Spinal cord (tissue), 10 donors: Measurements from ENCODE around the gene RPP30. TPM values are rescaled to one million over a fixed set of nuclear protein-coding genes. Genes with fewer than 3 reads are reported as not detected.
A peak's percentile ranks its signal among the peaks of the same experiment; 100 is the strongest.
"Not testable (repeated sequence)": the region's sequence is repeated elsewhere in the genome, so short reads cannot be mapped to it uniquely, and the experiment has no call there.

Experiments used
- DNase-seq, 6 donors: peaks; one replicate each; pipeline versions ENCODE4 v3.0.0 to v3.0.0-alpha.2; 2013 to 2015; ENCODE audit warnings: low spot score in 6 of 6, low read depth in 4 of 6
- H3K27ac ChIP-seq: one replicate; pipeline ENCODE4 v1.5.1; 2013; ENCODE audit warnings: low read depth, low read length, control low read depth
- H3K27me3 ChIP-seq: one replicate; pipeline ENCODE4 v1.6.1; 2013; ENCODE audit warnings: low read length; ENCODE audit not compliant: control insufficient read depth, insufficient read depth
- H3K36me3 ChIP-seq: one replicate; pipeline ENCODE4 v1.6.1; 2013; ENCODE audit warnings: low read length; ENCODE audit not compliant: control insufficient read depth, insufficient read depth
- H3K4me1 ChIP-seq: one replicate; pipeline ENCODE4 v1.6.1; 2013; ENCODE audit warnings: low read length; ENCODE audit not compliant: control insufficient read depth, insufficient read depth
- H3K4me3 ChIP-seq: one replicate; pipeline ENCODE4 v1.5.1; 2013; ENCODE audit warnings: low read depth, low read length, control low read depth
- H3K9me3 ChIP-seq: one replicate; pipeline ENCODE4 v1.6.1; 2013; ENCODE audit warnings: low read length; ENCODE audit not compliant: control insufficient read depth, insufficient read depth
- WGBS: methylation state at CpG from one replicate; pipeline ENCODE4 v1.1.5; 2013; ENCODE audit warnings: missing lambda C conversion rate; ENCODE audit not compliant: insufficient coverage; 5-methylcytosine and 5-hydroxymethylcytosine counted together
- polyA plus RNA-seq, 2 donors: library from polyadenylated mRNA; unstranded; fragments of 120-200 nt; gene quantifications; one replicate each; pipeline ENCODE4 v1.2.1, GENCODE V29; 2013; ENCODE audit not compliant: insufficient read length in 2 of 2
- total RNA-seq, 2 donors: library from RNA; depleted of rRNA in 1 of 2; stranded (reverse); fragments of 120-200 nt in 1 of 2; fragments of >200 nt in 1 of 2; gene quantifications; one replicate each; pipeline versions ENCODE4 v1.2.3 to v1.2.4, GENCODE V29; 2013 to 2014
- donor health status: healthy.

RPP30 gene
- total and polyA plus RNA-seq, 4 donors: 48.5 to 74.6 (median 52.2) TPM

GRCh38 chr10:90889636-90890035 lies 17.9 kb downstream of the RPP30 start:
- Histone ChIP-seq H3K27me3 (no peaks in the 10 kb centered on the region), H3K36me3 (peaks cover 12% of the 10 kb centered on the region), H3K4me3 (no peak overlapping the region), H3K27ac (no peak overlapping the region), H3K4me1 (no peaks in the 10 kb centered on the region), H3K9me3 (no peaks in the 10 kb centered on the region)
- no peak for DNase-seq
- WGBS: no CpG with 5 or more reads among the region's 1 CpG

GRCh38 chr10:90890347-90890746 lies 18.6 kb downstream of the RPP30 start:
- WGBS: no CpG with 5 or more reads among the region's 2 CpGs

DNA sequence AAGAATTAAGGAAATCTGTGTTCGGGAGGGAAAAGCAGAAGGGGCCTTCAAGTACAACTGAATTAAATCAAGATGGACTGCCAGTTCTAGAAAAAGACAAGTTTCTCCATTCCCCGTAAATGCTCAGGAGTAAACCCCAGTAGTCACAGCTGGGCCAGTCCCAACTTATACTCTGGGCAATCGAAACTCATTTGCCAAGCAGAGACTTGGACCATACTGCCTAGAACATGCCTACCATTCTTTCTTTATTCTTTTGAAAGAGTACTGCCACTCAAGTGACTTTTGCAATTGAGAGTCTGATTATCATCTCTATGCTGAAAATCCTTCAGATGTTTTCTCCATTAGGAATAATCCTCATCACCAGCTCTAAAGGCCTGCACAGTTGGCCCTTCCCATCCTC lies 21.4 kb downstream of the RPP30 start:
- no peaks in the 10 kb centered on the region for H3K9me3 ChIP-seq
- H3K4me1 ChIP-seq: no peaks in the 10 kb centered on the region
- no peak for DNase-seq
- no peak overlapping the region for H3K27ac ChIP-seq
- H3K27me3 ChIP-seq: no peaks in the 10 kb centered on the region
- H3K36me3 ChIP-seq: no peaks in the 10 kb centered on the region
- H3K4me3 ChIP-seq: no peak overlapping the region
- WGBS: 100% methylated on average over 3 of the region's 3 CpGs

More at GRCh38 chr10:90890347-90890746, 18.6 kb downstream of the RPP30 start:
- no peaks in the 10 kb centered on the region for H3K4me1 ChIP-seq
- peaks cover 12% of the 10 kb centered on the region for H3K36me3 ChIP-seq
- no peak overlapping the region for H3K4me3 ChIP-seq
- no peak for DNase-seq
- no peaks in the 10 kb centered on the region for H3K27me3 ChIP-seq
- no peaks in the 10 kb centered on the region for H3K9me3 ChIP-seq
- H3K27ac ChIP-seq: no peak overlapping the region

- not testable (repeated sequence) for H3K4me3 ChIP-seq, H3K4me1 ChIP-seq, H3K36me3 ChIP-seq, DNase-seq, H3K27ac ChIP-seq, H3K9me3 ChIP-seq, H3K27me3 ChIP-seq
- no CpG with 5 or more reads among the region's 2 CpGs for WGBS
These were observed 25.1 kb downstream of the RPP30 start for GRCh38 chr10:90896916-90897315.

DNA sequence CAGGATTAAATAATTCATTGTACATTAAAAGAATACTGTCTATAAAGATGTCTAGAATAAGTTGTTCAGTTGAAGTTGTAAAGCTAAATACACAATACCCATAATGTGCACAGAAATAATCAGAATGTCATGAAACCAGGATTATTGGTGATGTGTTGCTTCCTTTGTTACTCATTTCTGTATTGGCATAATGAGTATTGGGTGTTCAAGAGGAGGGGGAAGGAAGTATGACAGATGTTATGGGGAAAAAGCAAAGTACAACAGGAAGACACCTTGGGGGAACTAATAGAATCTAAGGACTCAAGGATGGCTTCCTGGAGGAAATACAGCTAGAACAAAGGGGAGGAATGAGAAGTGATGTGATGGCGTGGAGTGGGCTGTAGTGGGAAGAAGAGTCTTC lies 34.2 kb downstream of the RPP30 start:
- WGBS: 100% methylated on average over 1 of the region's 1 CpG
- Histone ChIP-seq H3K9me3 (no peaks in the 10 kb centered on the region), H3K27me3 (no peaks in the 10 kb centered on the region), H3K4me1 (no peaks in the 10 kb centered on the region), H3K36me3 (peaks cover 5% of the 10 kb centered on the region), H3K27ac (no peak overlapping the region), H3K4me3 (no peak overlapping the region)
- DNase-seq: no peak

GRCh38 chr10:90906596-90906995 lies 34.8 kb downstream of the RPP30 start:
- no CpG with 5 or more reads among the region's 1 CpG for WGBS
- no peaks in the 10 kb centered on the region for H3K4me1 ChIP-seq
- H3K9me3 ChIP-seq: no peaks in the 10 kb centered on the region
- no peak overlapping the region for H3K27ac ChIP-seq
- H3K36me3 ChIP-seq: peaks cover 4% of the 10 kb centered on the region
- no peak overlapping the region for H3K4me3 ChIP-seq
- DNase-seq: no peak
- no peaks in the 10 kb centered on the region for H3K27me3 ChIP-seq

- no peaks in the 10 kb centered on the region for H3K27me3 ChIP-seq
- H3K4me3 ChIP-seq: no peak overlapping the region
- H3K4me1 ChIP-seq: no peaks in the 10 kb centered on the region
- H3K9me3 ChIP-seq: no peaks in the 10 kb centered on the region
- WGBS: 20% methylated on average over 7 of the region's 12 CpGs
- no peaks in the 10 kb centered on the region for H3K36me3 ChIP-seq
- DNase-seq: peak; percentile 62 to 96 (median 74)
- no peak overlapping the region for H3K27ac ChIP-seq
These were observed 39.6 kb downstream of the RPP30 start for GRCh38 chr10:90911133-90912051.

- H3K4me3 ChIP-seq: no peak overlapping the region
- H3K27me3 ChIP-seq: no peaks in the 10 kb centered on the region
- no peaks in the 10 kb centered on the region for H3K4me1 ChIP-seq
- peak in 1 of 6 donors; percentile 7 for DNase-seq
- H3K36me3 ChIP-seq: no peaks in the 10 kb centered on the region
- H3K27ac ChIP-seq: no peak overlapping the region
- WGBS: no CpG with 5 or more reads among the region's 4 CpGs
- H3K9me3 ChIP-seq: no peaks in the 10 kb centered on the region
These were observed 40.4 kb downstream of the RPP30 start for GRCh38 chr10:90912174-90912573.

DNA sequence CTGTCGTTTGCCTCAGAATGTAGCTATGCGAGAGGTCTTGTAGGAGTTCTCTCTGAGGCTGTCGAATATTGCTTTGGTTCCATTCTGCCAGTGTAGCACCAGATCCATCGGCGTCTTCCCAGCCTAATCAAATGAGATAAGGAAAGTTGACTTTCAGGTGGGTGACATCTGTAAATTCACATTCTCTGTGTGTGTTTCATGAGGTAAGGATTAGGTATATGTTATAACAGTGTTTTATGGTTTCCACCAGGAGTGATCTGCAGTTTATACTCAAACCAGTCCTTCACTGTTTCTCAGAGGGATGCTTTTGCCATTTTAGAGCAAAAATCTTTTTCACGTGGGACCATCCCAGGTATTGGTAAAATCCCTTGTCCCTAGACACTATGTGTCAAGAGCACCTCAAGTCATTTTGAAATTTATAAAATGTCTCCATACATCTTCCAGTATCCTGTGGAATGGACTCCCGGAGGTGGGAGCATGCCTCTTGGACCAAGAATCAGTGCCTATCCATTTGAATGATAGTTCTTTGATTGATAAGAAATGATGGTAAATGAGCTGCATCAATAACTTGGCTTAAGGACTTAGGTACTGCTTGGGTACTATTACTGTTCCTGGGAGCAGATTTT lies 41.2 kb downstream of the RPP30 start:
- Histone ChIP-seq H3K27ac (no peak overlapping the region), H3K36me3 (no peaks in the 10 kb centered on the region), H3K4me3 (no peak overlapping the region), H3K9me3 (no peaks in the 10 kb centered on the region), H3K4me1 (no peaks in the 10 kb centered on the region), H3K27me3 (no peaks in the 10 kb centered on the region)
- DNase-seq: no peak
- 92% methylated on average over 5 of the region's 7 CpGs for WGBS
